HG02678 (cell line): ENCODE results near the gene CYP21A2.
"Not testable (repeated sequence)": the region's sequence is repeated elsewhere in the genome, so short reads cannot be mapped to it uniquely, and the experiment has no call there.

Experiments used
- ATAC-seq: cut with Tn5 transposase; IDR thresholded peaks from one replicate; pipeline ENCODE4 v1.9.1; 2021; ENCODE audit warnings: mild to moderate bottlenecking, moderate library complexity; ENCODE audit not compliant: unreplicated experiment

The CYP21A2 gene

DNA sequence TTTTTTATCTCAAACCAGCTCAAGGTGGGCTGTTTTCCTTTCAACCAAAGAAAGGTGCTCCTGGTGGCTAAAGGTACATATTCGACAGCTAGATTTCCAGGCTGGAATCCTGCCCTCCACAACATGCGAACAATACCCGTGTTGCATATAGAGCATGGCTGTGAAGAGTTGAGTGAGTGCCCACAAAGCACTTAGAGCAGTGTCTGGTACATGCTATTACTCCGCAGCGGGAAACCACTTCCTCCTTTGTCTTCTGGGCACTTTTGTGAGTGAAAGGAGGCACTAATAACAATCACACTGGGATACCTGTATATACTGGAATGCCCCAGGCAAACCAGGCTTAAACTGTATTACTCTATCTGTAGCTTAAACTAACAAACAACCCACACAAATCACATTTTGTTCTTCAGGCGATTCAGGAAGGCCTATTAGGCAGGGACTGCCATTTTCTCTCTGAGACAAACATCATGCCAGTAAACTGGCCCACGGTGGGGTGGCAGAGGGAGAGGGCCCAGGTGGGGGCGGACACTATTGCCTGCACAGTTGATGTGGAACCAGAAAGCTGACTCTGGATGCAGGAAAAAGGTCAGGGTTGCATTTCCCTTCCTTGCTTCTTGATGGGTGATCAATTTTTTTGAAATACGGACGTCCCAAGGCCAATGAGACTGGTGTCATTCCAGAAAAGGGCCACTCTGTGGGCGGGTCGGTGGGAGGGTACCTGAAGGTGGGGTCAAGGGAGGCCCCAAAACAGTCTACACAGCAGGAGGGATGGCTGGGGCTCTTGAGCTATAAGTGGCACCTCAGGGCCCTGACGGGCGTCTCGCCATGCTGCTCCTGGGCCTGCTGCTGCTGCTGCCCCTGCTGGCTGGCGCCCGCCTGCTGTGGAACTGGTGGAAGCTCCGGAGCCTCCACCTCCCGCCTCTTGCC, at the start of gene CYP21A2:
TSS of gene CYP21A2 (plus strand) at position 818 of the 927 bp plus-strand sequence. CDS start at position 826, 8 bp downstream.
- not testable (repeated sequence) for ATAC-seq

DNA sequence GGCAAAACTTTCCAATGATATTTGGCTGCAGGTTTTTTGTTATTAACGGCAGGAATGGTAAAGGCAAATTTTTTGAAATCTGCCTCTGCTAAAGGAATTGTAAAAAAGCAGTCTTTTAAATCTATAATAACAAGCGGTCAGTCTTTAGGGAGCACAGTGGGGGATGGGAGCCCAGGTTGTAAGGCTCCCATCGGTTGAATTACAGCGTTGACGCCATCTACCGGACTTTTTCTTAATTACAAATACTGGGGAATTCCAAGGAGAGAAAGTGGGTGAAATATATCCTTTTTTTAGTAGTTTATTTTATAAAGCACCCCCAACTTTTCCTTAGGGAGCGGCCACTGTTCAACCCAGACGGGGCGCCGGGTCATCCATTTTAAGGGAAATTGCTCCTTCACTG, 48.9 kb upstream of the CYP21A2 start:
- ATAC-seq: not testable (repeated sequence)

DNA sequence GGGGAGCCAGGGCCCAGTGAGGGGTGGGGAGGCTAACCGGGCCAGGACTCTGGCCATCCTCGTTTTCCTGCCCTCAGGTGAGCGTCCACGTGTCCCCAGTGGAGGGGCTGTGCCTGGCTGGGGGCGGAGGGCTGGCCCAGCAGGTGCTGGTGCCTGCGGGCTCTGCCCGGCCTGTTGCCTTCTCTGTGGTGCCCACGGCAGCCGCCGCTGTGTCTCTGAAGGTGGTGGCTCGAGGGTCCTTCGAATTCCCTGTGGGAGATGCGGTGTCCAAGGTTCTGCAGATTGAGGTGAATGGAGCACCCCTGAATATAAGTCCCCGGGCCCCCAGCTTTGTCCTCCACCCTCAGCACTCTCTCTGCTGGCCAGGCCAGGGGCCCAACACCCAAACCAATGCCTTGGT, 43.8 kb upstream of the CYP21A2 start:
- not testable (repeated sequence) for ATAC-seq

DNA sequence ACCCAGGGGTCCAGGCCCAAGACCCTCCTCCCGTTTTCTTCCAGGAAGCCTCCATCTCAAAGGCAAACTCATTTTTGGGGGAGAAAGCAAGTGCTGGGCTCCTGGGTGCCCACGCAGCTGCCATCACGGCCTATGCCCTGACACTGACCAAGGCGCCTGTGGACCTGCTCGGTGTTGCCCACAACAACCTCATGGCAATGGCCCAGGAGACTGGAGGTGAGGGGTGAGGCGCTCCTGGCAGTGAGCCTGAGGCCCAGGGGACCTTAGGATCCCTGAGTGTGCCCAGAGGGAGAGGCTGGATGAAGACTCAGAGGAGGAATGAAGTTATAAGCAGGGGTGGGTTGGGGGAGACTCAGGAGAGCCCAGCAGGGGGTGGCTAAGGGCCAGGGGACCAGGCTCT, 41.8 kb upstream of the CYP21A2 start:
- ATAC-seq: not testable (repeated sequence)

DNA sequence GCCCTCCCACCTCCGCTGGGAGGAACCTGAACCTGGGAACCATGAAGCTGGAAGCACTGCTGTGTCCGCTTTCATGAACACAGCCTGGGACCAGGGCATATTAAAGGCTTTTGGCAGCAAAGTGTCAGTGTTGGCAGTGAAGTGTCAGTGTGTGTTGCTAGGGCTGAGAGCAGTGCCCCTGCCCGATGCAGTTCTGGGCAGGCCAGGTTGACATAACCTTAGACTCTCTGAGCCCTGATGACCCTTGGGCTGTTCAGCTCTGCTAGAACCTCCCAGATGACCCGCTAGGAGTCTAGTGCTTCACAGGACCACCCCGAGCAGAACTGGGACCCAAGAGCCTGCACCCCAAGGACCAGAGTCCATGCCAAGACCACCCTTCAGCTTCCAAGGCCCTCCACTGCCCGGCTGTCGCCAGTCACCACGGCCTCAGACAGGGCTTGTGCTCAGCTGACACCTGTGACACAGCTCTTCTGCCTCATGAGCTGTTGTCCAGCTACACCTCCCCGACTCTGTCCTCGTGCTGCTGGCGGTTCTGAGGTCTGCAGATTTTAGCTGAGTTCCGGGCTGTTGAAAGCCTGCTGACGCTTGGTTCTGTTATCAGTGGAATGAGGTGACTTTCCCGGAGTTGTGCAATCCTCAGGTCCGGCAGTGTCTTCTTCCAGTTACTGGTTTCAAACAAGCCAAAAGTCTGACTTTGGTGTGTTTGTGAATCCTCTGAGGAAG, 35.5 kb upstream of the CYP21A2 start:
- not testable (repeated sequence) for ATAC-seq

DNA sequence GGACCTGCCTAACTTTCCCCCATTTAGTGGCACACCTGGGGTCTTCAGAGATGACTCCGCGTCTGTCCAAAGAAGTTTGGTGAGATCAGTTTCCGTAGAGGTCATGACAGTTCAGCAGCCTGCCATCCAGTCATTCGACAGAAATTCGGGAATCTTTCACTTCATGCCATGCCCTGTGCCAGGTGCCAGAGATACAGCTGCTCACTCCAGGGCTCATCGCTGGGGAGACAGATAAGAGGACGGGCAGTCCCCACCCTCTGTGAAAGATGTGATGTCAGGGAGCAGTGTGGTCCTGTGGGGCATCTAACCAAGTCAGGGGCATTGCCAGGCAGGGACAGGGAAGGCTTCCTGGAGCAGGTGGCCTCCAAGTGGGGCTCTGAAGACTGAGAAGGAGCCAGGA, 34.9 kb upstream of the CYP21A2 start:
- not testable (repeated sequence) for ATAC-seq

DNA sequence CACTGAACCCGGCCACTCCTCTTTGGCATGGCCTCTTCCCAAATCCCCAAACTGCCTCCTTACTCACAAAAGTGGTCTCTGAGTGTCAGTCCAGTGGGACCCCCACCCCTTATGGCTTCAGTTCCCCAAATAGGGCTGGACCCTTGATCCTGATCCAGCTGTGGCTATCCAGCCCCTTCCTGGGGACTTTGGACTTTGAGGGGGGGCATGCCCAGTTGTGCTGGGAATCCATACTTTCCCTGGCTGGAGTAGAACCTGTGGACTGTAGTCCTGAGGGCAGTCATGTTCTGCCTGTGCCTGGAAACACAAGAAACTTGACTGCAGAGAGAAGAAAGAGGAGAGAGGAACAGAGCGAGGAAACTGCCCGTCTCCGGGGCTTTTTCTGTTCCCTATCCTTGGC, 33.8 kb upstream of the CYP21A2 start:
- not testable (repeated sequence) for ATAC-seq

DNA sequence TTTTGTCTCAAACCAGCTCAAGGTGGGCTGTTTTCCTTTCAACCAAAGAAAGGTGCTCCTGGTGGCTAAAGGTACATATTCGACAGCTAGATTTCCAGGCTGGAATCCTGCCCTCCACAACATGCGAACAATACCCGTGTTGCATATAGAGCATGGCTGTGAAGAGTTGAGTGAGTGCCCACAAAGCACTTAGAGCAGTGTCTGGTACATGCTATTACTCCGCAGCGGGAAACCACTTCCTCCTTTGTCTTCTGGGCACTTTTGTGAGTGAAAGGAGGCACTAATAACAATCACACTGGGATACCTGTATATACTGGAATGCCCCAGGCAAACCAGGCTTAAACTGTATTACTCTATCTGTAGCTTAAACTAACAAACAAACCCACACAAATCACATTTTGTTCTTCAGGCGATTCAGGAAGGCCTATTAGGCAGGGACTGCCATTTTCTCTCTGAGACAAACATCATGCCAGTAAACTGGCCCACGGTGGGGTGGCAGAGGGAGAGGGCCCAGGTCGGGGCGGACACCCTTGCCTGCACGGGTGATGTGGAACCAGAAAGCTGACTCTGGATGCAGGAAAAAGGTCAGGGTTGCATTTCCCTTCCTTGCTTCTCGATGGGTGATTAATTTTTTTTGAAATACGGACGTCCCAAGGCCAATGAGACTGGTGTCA, 33.2 kb upstream of the CYP21A2 start:
- ATAC-seq: not testable (repeated sequence)

DNA sequence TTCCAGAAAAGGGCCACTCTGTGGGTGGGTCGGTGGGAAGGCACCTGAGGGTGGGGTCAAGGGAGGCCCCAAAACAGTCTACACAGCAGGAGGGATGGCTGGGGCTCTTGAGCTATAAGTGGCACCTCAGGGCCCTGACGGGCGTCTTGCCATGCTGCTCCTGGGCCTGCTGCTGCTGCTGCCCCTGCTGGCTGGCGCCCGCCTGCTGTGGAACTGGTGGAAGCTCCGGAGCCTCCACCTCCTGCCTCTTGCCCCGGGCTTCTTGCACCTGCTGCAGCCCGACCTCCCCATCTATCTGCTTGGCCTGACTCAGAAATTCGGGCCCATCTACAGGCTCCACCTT, 32.7 kb upstream of the CYP21A2 start:
- not testable (repeated sequence) for ATAC-seq

DNA sequence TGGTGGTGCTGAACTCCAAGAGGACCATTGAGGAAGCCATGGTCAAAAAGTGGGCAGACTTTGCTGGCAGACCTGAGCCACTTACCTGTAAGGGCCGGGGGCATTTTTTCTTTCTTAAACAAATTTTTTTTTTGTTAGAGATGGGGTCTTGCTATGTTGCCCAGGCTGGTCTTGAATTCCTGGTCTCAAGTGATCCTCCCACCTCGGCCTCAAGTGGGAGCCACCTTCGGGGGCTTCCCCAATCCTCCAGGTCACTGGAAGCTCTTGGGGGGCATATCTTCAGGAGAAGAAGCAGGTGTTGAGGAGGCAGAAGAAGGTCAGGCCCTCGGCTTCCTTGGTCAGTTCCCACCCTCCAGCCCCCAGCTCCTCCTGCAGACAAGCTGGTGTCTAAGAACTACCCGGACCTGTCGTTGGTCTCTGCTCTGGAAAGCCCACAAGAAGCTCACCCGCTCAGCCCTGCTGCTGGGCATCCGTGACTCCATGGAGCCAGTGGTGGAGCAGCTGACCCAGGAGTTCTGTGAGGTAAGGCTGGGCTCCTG, 32.2 kb upstream of the CYP21A2 start:
- not testable (repeated sequence) for ATAC-seq

DNA sequence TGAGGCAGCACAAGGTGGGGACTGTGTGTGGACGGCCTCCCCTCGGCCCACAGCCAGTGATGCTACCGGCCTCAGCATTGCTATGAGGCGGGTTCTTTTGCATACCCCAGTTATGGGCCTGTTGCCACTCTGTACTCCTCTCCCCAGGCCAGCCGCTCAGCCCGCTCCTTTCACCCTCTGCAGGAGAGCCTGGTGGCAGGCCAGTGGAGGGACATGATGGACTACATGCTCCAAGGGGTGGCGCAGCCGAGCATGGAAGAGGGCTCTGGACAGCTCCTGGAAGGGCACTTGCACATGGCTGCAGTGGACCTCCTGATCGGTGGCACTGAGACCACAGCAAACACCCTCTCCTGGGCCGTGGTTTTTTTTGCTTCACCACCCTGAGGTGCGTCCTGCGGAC, 31.1 kb upstream of the CYP21A2 start:
- ATAC-seq: not testable (repeated sequence)

DNA sequence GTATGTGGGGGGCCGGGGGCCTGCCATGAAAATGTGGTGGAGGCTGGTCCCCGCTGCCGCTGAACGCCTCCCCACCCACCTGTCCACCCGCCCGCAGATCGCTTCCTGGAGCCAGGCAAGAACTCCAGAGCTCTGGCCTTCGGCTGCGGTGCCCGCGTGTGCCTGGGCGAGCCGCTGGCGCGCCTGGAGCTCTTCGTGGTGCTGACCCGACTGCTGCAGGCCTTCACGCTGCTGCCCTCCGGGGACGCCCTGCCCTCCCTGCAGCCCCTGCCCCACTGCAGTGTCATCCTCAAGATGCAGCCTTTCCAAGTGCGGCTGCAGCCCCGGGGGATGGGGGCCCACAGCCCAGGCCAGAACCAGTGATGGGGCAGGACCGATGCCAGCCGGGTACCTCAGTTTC, 30.2 kb upstream of the CYP21A2 start:
- not testable (repeated sequence) for ATAC-seq

DNA sequence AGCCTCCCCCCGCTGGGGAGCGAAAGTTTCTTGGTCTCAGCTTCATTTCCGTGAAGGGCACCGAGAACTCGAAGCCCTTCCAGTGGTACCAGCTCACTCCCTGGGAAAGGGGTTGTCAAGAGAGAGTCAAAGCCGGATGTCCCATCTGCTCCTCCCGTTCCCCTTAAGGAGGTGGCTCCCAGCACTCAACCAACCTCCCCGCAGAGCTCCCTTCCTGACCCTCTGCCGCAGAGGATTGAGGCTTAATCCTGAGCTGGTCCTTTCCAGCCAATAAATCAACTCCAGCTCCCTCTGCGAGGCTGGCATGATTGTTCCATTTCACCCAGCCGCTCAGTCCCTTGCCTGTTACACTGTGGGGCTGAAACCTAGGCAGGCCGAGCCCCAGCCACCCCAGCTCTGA, 29.6 kb upstream of the CYP21A2 start:
- ATAC-seq: not testable (repeated sequence)

DNA sequence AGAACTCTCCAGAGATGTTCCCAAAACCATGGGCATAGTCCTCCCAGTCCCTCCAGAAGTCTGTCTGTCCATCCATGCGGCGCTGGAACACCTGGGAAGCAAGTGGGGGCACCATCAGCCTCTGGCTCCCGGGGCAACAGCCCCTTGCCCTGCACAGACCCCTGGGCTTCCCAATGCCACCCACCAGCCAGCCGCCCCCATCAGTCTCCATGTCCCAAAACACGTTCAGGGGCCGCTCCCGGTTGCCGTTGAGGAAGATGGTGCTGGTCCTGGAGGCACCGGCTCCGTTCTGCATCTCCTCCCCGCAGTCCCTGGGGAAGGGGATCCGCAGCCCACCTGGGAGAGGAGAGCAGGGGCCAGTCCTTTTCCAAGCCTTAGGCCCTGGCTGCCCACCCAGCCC, 28.7 kb upstream of the CYP21A2 start:
- not testable (repeated sequence) for ATAC-seq

DNA sequence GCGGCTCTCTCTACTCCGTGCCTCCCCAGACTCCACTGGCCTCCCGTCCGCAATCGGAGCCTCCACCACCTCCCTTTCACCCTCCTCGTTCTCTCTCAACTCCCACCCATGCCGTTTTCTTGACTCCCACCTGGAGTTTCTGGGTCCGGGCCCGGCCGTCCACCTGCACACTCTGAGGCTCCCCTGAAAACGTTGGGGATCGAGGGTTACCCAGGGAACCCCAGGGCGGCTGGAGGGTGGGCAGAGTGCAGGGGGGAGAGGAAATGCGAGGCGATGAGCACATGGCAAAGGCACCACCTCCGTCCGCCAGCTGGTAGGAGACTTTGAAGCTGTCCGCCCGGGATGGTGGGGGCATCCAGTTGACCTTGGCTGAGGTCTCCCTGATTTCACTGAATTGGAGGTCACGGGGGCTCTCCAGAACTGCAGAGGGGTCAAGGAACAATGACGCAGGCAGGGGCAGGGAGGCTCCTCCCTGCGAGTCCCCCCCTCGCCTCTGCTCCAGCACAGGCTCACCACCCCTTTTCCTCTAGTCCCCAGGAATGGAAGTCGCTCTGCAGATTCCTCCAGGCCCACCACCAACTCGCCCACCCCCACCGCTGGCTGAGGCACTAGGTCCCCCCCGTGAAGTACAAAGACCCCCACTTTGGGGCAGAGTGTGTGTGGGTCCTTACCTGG, 27.2 kb upstream of the CYP21A2 start:
- ATAC-seq: not testable (repeated sequence)

DNA sequence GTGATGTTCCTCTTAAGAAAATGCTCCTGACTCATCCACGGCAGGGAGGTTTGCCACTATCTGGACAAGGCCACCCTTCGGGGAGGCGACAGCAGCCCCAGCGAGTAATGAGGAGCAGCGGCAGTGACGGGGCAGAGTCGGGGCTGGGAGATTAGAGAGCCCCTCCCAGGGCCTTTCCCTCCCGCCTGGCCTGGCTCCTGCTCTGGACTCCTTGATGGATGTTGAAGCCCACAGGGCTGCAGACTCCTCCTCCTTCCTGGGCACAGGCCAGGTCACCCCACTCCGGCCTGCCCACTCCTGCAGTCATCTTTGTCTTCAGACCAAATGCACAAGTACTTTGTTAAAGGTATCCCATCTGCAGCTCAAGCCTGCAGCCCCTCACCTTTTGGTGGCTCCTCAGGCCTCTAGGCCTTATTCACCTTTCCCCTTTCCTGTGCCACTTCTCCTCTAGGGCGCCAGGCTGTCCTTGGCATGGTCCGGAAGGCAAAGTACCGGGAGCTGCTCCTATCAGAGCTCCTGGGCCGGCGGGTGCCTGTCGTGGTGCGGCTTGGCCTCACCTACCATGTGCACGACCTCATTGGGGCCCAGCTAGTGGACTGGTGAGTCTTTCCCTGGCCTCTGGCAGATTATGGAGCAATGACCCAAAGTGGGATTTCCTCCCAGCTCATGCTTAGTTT, 25.1 kb upstream of the CYP21A2 start:
- ATAC-seq: not testable (repeated sequence)

DNA sequence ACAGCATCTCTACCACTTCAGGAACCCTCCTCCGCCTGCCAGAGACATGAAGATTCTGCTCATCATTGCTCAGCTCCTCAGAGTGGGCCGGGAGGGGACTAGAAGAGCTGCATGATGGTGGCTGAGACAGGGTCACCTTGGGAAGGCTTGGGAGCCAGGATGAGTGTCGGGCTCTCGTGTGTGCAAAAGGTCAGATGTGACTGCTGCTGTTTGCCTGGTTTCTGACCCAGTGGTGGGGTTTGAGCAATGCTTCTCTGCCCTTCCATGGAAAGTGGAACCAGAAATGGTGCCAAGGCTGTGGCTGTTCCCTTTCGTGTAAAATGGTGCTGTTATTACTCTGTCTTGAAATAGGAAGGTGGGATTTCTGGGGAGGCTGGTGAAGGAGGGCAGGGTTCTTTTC, 24.5 kb upstream of the CYP21A2 start:
- not testable (repeated sequence) for ATAC-seq

DNA sequence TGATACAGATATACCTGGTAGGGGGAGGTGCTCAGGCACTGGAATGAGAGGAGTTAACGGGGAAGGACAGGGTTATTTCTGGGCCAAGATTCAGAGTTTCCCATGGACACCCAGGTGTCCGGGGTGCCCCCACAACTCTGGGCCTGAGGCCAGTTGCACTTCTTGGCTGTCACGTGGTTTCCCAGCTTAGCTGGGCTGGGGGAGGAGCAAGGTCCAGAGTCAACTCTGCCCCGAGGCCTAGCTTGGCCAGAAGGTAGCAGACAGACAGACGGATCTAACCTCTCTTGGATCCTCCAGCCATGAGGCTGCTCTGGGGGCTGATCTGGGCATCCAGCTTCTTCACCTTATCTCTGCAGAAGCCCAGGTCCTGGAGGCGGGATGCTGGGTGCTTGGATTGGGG, 23.7 kb upstream of the CYP21A2 start, which contains the start of gene C4B:
TSS of gene C4B (plus strand) at position 249 of the 400 bp plus-strand sequence. CDS start at position 300, 51 bp downstream.
- not testable (repeated sequence) for ATAC-seq

DNA sequence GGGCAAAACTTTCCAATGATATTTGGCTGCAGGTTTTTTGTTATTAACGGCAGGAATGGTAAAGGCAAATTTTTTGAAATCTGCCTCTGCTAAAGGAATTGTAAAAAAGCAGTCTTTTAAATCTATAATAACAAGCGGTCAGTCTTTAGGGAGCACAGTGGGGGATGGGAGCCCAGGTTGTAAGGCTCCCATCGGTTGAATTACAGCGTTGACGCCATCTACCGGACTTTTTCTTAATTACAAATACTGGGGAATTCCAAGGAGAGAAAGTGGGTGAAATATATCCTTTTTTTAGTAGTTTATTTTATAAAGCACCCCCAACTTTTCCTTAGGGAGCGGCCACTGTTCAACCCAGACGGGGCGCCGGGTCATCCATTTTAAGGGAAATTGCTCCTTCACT, 16.1 kb upstream of the CYP21A2 start:
- ATAC-seq: not testable (repeated sequence)

DNA sequence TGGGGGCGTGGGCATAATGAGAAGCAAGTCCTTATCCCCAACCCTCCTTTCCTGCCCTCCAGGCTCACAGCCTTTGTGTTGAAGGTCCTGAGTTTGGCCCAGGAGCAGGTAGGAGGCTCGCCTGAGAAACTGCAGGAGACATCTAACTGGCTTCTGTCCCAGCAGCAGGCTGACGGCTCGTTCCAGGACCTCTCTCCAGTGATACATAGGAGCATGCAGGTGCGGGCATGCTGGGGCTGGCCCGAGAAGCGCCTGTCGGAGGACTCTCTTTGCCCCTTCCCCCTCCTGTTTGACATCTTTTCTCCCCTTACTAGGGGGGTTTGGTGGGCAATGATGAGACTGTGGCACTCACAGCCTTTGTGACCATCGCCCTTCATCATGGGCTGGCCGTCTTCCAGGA, 9.6 kb upstream of the CYP21A2 start:
- not testable (repeated sequence) for ATAC-seq
